H1 (cell line): ENCODE data around the gene GREM2. TPM values are rescaled to one million over a fixed set of nuclear protein-coding genes. Genes with fewer than 3 reads are reported as not detected.

Source experiments
- CTCF ChIA-PET: fragments of 300-600 bp; sonication (Branson Sonifier 250); formaldehyde crosslinking; loops from one replicate; lab custom pipeline; 2021; ENCODE audit not compliant: partially characterized antibody; lab: Charles Lee
- POLR2A ChIA-PET: fragments of 300-600 bp; sonication (Branson Sonifier 250); formaldehyde crosslinking; loops from one replicate; lab custom pipeline; 2021; ENCODE audit warnings: inconsistent platforms; ENCODE audit not compliant: partially characterized antibody; lab: Charles Lee
- DNase-seq, 2 experiments: peaks; one replicate each; pipeline versions ENCODE4 v3.0.0 to v3.0.0-alpha.2; 2010 to 2022; ENCODE audit warnings: low spot score in 2 of 2, low read depth in 1 of 2, mixed read lengths in 1 of 2
- FAIRE-seq: peaks from 2 replicates; lab custom pipeline; 2011; peaks lifted over from hg19 to GRCh38; lab: Jason Lieb, UNC
- H2AFZ ChIP-seq: 2 replicates; pipeline ENCODE4 v1.8.1; 2012; ENCODE audit warnings: low read length, inconsistent platforms
- H2AK5ac ChIP-seq: 2 replicates; pipeline ENCODE4 v1.6.1; 2013; ENCODE audit warnings: low read depth, low read length
- H2BK120ac ChIP-seq: replicated peaks from 2 replicates; pipeline ENCODE3; 2013; ENCODE audit warnings: low read depth, low read length, inconsistent platforms
- H2BK12ac ChIP-seq: 2 replicates; pipeline ENCODE4 v1.6.1; 2013; ENCODE audit warnings: low read depth, low read length
- H2BK15ac ChIP-seq: 2 replicates; pipeline ENCODE4 v1.6.1; 2013; ENCODE audit warnings: low read length
- H2BK20ac ChIP-seq: 2 replicates; pipeline ENCODE4 v1.6.1; 2013; ENCODE audit warnings: low read length
- H2BK5ac ChIP-seq: 2 replicates; pipeline ENCODE4 v1.6.1; 2013; ENCODE audit warnings: low read depth, low read length
- H3K14ac ChIP-seq: 2 replicates; pipeline ENCODE4 v1.6.1; 2013; ENCODE audit warnings: inconsistent platforms; ENCODE audit not compliant: insufficient read length
- H3K18ac ChIP-seq: 2 replicates; pipeline ENCODE4 v1.6.1; 2013; ENCODE audit warnings: low read length; ENCODE audit errors: extremely low read depth
- H3K23ac ChIP-seq: 2 replicates; pipeline ENCODE4 v1.6.1; 2013; ENCODE audit warnings: inconsistent platforms; ENCODE audit not compliant: insufficient read length
- H3K23me2 ChIP-seq: 2 replicates; pipeline ENCODE4 v1.6.1; 2013; ENCODE audit warnings: low read depth, low read length
- H3K27ac ChIP-seq: 2 replicates; pipeline ENCODE4 v1.6.1; 2011; ENCODE audit warnings: low read depth, low read length, inconsistent platforms
- H3K27me3 ChIP-seq, 4 experiments: replicated peaks in 1 of 4; 1 replicate in 1 of 4; 2 replicates in 3 of 4; pipeline versions ENCODE4 v1.6.1 to v1.8.1; 2011 to 2013; ENCODE audit warnings: low read length in 3 of 4, mild to moderate bottlenecking in 3 of 4, inconsistent platforms in 2 of 4, mixed read lengths in 2 of 4, moderate library complexity in 1 of 4; ENCODE audit not compliant: control insufficient read depth in 3 of 4, insufficient read depth in 3 of 4; ENCODE audit errors: extremely low read depth in 1 of 4
- H3K36me3 ChIP-seq, 4 experiments: 2 replicates each; pipeline versions ENCODE4 v1.6.1 to v1.8.1; 2011 to 2013; ENCODE audit warnings: mild to moderate bottlenecking in 4 of 4, low read length in 3 of 4, moderate library complexity in 2 of 4, control low read depth in 1 of 4, inconsistent platforms in 1 of 4; ENCODE audit not compliant: insufficient read depth in 4 of 4, control insufficient read depth in 2 of 4
- H3K4ac ChIP-seq: replicated peaks from 2 replicates; pipeline ENCODE3; 2013; ENCODE audit warnings: low read length, low read depth, mixed read lengths, inconsistent platforms; ENCODE audit not compliant: insufficient read length
- H3K4me1 ChIP-seq, 4 experiments: replicated peaks in 1 of 4; 1 replicate in 1 of 4; 2 replicates in 3 of 4; pipeline versions ENCODE4 v1.6.1 to v1.8.1; 2011 to 2013; ENCODE audit warnings: low read length in 3 of 4, inconsistent platforms in 2 of 4, mixed read lengths in 1 of 4; ENCODE audit not compliant: insufficient read depth in 4 of 4, control insufficient read depth in 3 of 4
- H3K4me2 ChIP-seq, 2 experiments: 2 replicates each; pipeline versions ENCODE4 v1.6.1 to v1.8.1; 2011 to 2013; ENCODE audit warnings: low read depth in 2 of 2, low read length in 2 of 2, control low read depth in 1 of 2, inconsistent platforms in 1 of 2, mild to moderate bottlenecking in 1 of 2; ENCODE audit not compliant: insufficient read depth in 1 of 2
- H3K4me3 ChIP-seq, 4 experiments: fragments of 200-600, 300-600 bp in 1 of 4; sonication (generic), shearing (Covaris generic), sonication (Bioruptor Twin) in 1 of 4; 2 replicates each; pipeline versions ENCODE4 v1.5.1 to v1.8.1; 2011 to 2016; ENCODE audit warnings: low read length in 4 of 4, low read depth in 3 of 4, control low read depth in 2 of 4, inconsistent platforms in 2 of 4, mild to moderate bottlenecking in 2 of 4, mixed read lengths in 1 of 4, moderate library complexity in 1 of 4; ENCODE audit not compliant: insufficient read depth in 2 of 4; ENCODE audit errors: extremely low read depth in 1 of 4
- H3K56ac ChIP-seq: replicated peaks from 2 replicates; pipeline ENCODE3; 2013; ENCODE audit warnings: low read depth, mild to moderate bottlenecking, mixed read lengths, low read length, inconsistent platforms; ENCODE audit not compliant: insufficient read length
- H3K79me1 ChIP-seq: 2 replicates; pipeline ENCODE4 v1.6.1; 2013; ENCODE audit warnings: low read depth, low read length, control low read depth
- H3K79me2 ChIP-seq, 2 experiments: 2 replicates each; pipeline versions ENCODE4 v1.6.1 to v1.8.1; 2012 to 2013; ENCODE audit warnings: low read length in 2 of 2, mild to moderate bottlenecking in 2 of 2, inconsistent platforms in 1 of 2; ENCODE audit not compliant: insufficient read depth in 2 of 2, control insufficient read depth in 1 of 2
- H3K9ac ChIP-seq, 4 experiments: replicated peaks in 1 of 4; 1 replicate in 1 of 4; 2 replicates in 3 of 4; pipeline versions ENCODE4 v1.6.1 to v1.8.1; 2011 to 2013; ENCODE audit warnings: low read depth in 3 of 4, low read length in 3 of 4, control low read depth in 2 of 4, mild to moderate bottlenecking in 2 of 4, moderate library complexity in 2 of 4, inconsistent platforms in 1 of 4; ENCODE audit errors: extremely low read depth in 1 of 4
- H3K9me3 ChIP-seq, 2 experiments: 2 replicates each; pipeline versions ENCODE4 v1.6.1 to v1.8.1; 2012 to 2013; ENCODE audit warnings: mild to moderate bottlenecking in 2 of 2, moderate library complexity in 2 of 2, control low read depth in 1 of 2, inconsistent platforms in 1 of 2, low read depth in 1 of 2, low read length in 1 of 2, mixed read lengths in 1 of 2; ENCODE audit not compliant: insufficient read depth in 2 of 2
- H4K20me1 ChIP-seq, 2 experiments: replicated peaks in 1 of 2; 2 replicates each; pipeline versions ENCODE3 to v1.8.1; 2011 to 2013; ENCODE audit warnings: inconsistent platforms in 2 of 2, low read length in 2 of 2, mild to moderate bottlenecking in 1 of 2; ENCODE audit not compliant: insufficient read depth in 2 of 2, control insufficient read depth in 1 of 2
- H4K5ac ChIP-seq: 2 replicates; pipeline ENCODE4 v1.6.1; 2013; ENCODE audit warnings: low read length, low read depth, mixed read lengths, inconsistent platforms; ENCODE audit not compliant: insufficient read length
- H4K8ac ChIP-seq: 2 replicates; pipeline ENCODE4 v1.8.0; 2013; ENCODE audit warnings: mild to moderate bottlenecking, moderate library complexity, low read length, inconsistent platforms; ENCODE audit not compliant: insufficient read depth; ENCODE audit errors: extremely low read depth
- H4K91ac ChIP-seq: replicated peaks from 2 replicates; pipeline ENCODE3; 2013; ENCODE audit warnings: low read length, mixed read lengths, inconsistent platforms; ENCODE audit not compliant: insufficient read length
- ASH2L ChIP-seq: fragments of 200-600, 300-600 bp; sonication (generic); IDR thresholded peaks from one replicate; pipeline ENCODE4 v1.7.1; 2017; ENCODE audit warnings: low read length
- BACH1 ChIP-seq: IDR thresholded peaks from 2 replicates; pipeline ENCODE4 v1.6.1; 2012; ENCODE audit warnings: low read length, improper control_type of control experiment
- CEBPB ChIP-seq: IDR thresholded peaks from 2 replicates; pipeline ENCODE4 v1.6.1; 2012; ENCODE audit warnings: low read depth, low read length
- CREB1 ChIP-seq: IDR thresholded peaks from 2 replicates; pipeline ENCODE4 v1.6.1; 2012; ENCODE audit warnings: inconsistent platforms
- HDAC6 ChIP-seq: IDR thresholded peaks from one replicate; pipeline ENCODE4 v1.7.1; 2012; ENCODE audit warnings: low read depth, mild to moderate bottlenecking, inconsistent platforms, low read length, moderate library complexity
- POLR2AphosphoS5 ChIP-seq: IDR thresholded peaks from 2 replicates; pipeline ENCODE4 v1.6.1; 2011; ENCODE audit warnings: low read depth, low read length
- RNF2 ChIP-seq: fragments of 200-900, 300-1000 bp; sonication (generic); IDR thresholded peaks from 2 replicates; pipeline ENCODE4 v1.7.1; 2016; ENCODE audit warnings: borderline replicate concordance, low read depth, mild to moderate bottlenecking, antibody characterized with exemption, low read length; ENCODE audit not compliant: poor library complexity, severe bottlenecking; ENCODE audit errors: missing control alignments
- YY1 ChIP-seq: IDR thresholded peaks from 2 replicates; pipeline ENCODE4 v1.6.1; 2011; ENCODE audit warnings: low read depth, mild to moderate bottlenecking, low read length
- WGBS, 2 experiments: shearing (Covaris generic) in 1 of 2; methylation state at CpG; one replicate each; pipeline versions ENCODE4 v1.1.6 to v1.1.7; 2013 to 2015; ENCODE audit warnings: low lambda C conversion rate in 2 of 2, mixed read lengths in 2 of 2, inconsistent platforms in 1 of 2, low coverage in 1 of 2, missing lambda C conversion rate in 1 of 2; ENCODE audit not compliant: insufficient replicate concordance in 2 of 2, insufficient coverage in 1 of 2, insufficient read length in 1 of 2; ENCODE audit errors: extremely low coverage in 1 of 2, missing lambda C conversion rate in 1 of 2; 5-methylcytosine and 5-hydroxymethylcytosine counted together
- polyA plus RNA-seq, 7 experiments: library from polyadenylated mRNA; depleted of rRNA in 3 of 7; stranded (reverse) in 5 of 7; unstranded in 2 of 7; fragments of >200 nt in 5 of 7; fragments of 200-250 nt in 2 of 7; gene quantifications; 1 replicate in 5 of 7; 2 replicates in 1 of 7; 4 replicates in 1 of 7; pipeline versions ENCODE4 v1.2.1 to v1.2.3, GENCODE V29; 2011 to 2013; ENCODE audit warnings: missing spikeins in 2 of 7, mixed read lengths in 2 of 7
- total RNA-seq: library from RNA; stranded (reverse); fragmentation: NEBNext Ultra II Directional; extraction: Animal tissue kit (Norgen Biotek cat#: 25700); gene quantifications from 2 replicates; pipeline ENCODE4 v1.2.1, GENCODE V29; 2021

The GREM2 gene
- total and polyA plus RNA-seq, 2 of the 8 experiments (the other 6 are each of a cell fraction or from before 2014, with no cell fraction given), result 0.05 TPM; not detected in 1

DNA sequence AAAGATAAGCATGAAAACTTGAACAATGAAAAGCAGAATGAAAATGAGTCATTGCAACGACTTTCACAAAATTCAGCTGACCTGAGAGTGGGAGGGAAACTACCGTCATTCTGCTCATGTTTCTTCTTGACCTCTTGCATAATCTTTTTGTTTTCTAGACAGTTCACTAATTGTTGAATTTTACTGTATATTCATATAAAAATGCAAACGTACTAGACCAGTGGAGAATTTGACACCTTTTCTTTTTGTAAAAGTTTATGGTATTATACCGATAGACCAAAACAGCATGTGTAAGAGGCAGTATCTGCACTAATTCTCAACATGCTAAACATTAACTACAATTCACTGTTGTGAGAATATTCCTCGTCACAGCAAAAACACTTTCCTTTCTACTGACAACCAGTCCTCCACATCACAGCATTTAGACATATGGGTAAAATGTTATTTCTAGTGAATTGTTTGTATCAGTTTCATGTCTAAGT is 137.8 kb downstream of the GREM2 start:
- H4K20me1 ChIP-seq, result no peaks in the 10 kb centered on the region
- no peak overlapping the region for H4K8ac ChIP-seq
- H3K23me2 ChIP-seq, result no peaks in the 10 kb centered on the region
- H2AFZ ChIP-seq, result no peak overlapping the region
- H3K79me1 ChIP-seq, result no peaks in the 10 kb centered on the region
- H3K14ac ChIP-seq, result no peak overlapping the region
- ChIA-PET CTCF (interaction anchor here (1.4 kb wide), 1 partner anchor 9 kb away, joined by 3 read pairs; no protein-coding TSS in a partner anchor), POLR2A (no interaction called here)
- no peak overlapping the region for H3K23ac ChIP-seq
- H4K5ac ChIP-seq, result no peak overlapping the region
- H3K4me1 ChIP-seq, result peaks cover 0 to 4% (median 2%) of the 10 kb centered on the region in 4 experiments; a peak in 2 of 7 replicates
- no peak overlapping the region for H2BK20ac ChIP-seq
- no peaks in the 10 kb centered on the region for H3K79me2 ChIP-seq
- H2AK5ac ChIP-seq, result no peak overlapping the region
- H2BK5ac ChIP-seq, result no peak overlapping the region
- no peak overlapping the region for H3K4ac ChIP-seq
- H3K9me3 ChIP-seq, result no peaks in the 10 kb centered on the region
- H3K18ac ChIP-seq, result no peak overlapping the region
- no peaks in the 10 kb centered on the region for H3K27me3 ChIP-seq
- WGBS, 2 experiments, result 86% methylated on average over 5 of the region's 5 CpGs; no CpG with 5 or more reads in 1 of the 2 experiments
- H3K56ac ChIP-seq, result no peak overlapping the region
- TF ChIP-seq CEBPB (no peak), BACH1 (no peak), POLR2AphosphoS5 (no peak), ASH2L (no peak), CREB1 (no peak), YY1 (no peak), RNF2 (no peak), HDAC6 (no peak)
- TF ChIP-seq, all 59 proteins: peak for 0
- Histone ChIP-seq H3K4me3 (no peak overlapping the region), H3K9ac (no peak overlapping the region), H4K91ac (no peak overlapping the region), H2BK15ac (no peak overlapping the region), H3K27ac (no peak overlapping the region), H2BK120ac (no peak overlapping the region), H3K36me3 (no peaks in the 10 kb centered on the region), H3K4me2 (no peak overlapping the region), H2BK12ac (no peak overlapping the region)
- no peak for FAIRE-seq
- no peak for DNase-seq
